Mucosa of rectum (tissue), 2 donors: ENCODE data around the gene CDCA7.
A peak's percentile ranks its signal among the peaks of the same experiment; 100 is the strongest.
"Not testable (repeated sequence)": the region's sequence is repeated elsewhere in the genome, so short reads cannot be mapped to it uniquely, and the experiment has no call there.

Source experiments
- H3K27ac ChIP-seq, 2 donors: one replicate each; pipeline ENCODE4 v1.7.0; 2013; ENCODE audit warnings: inconsistent platforms in 2 of 2, low read depth in 2 of 2, low read length in 2 of 2
- H3K27me3 ChIP-seq, 2 donors: one replicate each; pipeline ENCODE4 v1.7.0; 2013; ENCODE audit warnings: low read length in 2 of 2; ENCODE audit not compliant: control insufficient read depth in 2 of 2, insufficient read depth in 2 of 2
- H3K36me3 ChIP-seq, 2 donors: one replicate each; pipeline ENCODE4 v1.7.0; 2013; ENCODE audit warnings: low read length in 2 of 2; ENCODE audit not compliant: control insufficient read depth in 2 of 2, insufficient read depth in 2 of 2
- H3K4me1 ChIP-seq, 2 donors: one replicate each; pipeline ENCODE4 v1.7.0; 2013; ENCODE audit warnings: low read length in 2 of 2, mild to moderate bottlenecking in 1 of 2; ENCODE audit not compliant: control insufficient read depth in 2 of 2, insufficient read depth in 2 of 2
- H3K4me3 ChIP-seq, 2 donors: one replicate each; pipeline ENCODE4 v1.7.0; 2013; ENCODE audit warnings: low read length in 2 of 2
- H3K9ac ChIP-seq, 2 donors: one replicate each; pipeline ENCODE4 v1.7.0; 2013; ENCODE audit warnings: low read length in 2 of 2, low read depth in 1 of 2, mild to moderate bottlenecking in 1 of 2
- H3K9me3 ChIP-seq, 2 donors: one replicate each; pipeline ENCODE4 v1.7.0; 2013; ENCODE audit warnings: low read length in 2 of 2; ENCODE audit not compliant: control insufficient read depth in 2 of 2
- donor health status: healthy.
- donor health status: Normal muscosa, but diverticular disease.

CDCA7 gene

DNA sequence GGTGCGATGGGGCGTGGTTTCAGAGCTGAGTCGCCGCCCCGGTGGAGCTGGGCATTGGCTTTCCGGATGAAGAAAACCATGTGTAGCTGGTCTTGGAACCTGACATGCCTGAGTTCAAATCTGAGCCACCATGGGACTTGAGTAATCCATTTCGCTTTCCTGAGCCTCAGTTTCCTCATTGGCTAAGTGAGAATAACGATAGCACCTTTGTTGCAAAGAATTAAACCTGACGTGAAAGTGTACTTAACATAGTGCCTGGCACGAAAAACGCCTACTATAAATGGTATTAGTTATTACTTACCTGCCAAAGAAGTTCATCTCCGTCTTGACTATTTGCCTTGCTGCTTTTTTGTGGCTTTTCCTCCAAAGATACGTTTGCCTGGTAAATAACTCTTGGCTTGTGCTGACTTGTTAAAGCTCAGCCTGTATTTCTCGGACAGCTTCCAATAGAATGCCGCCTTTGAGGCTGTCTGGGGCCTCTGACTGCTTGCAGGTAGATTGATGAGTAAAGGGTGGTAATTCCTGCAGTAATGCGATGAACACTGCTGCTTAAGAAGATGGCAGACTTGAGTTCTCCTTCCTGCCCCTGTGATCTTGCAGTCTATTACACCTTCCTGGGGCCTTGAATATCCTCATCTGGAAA, 1.3 kb downstream of the CDCA7 start:
- Histone ChIP-seq H3K4me1 (peaks cover 8 to 9% of the 10 kb centered on the region in 2 donors), H3K9me3 (no peaks in the 10 kb centered on the region), H3K27ac (no peak overlapping the region), H3K4me3 (peak overlapping the region; percentile 74 to 78), H3K36me3 (no peaks in the 10 kb centered on the region), H3K9ac (peak overlapping the region in 1 of 2 donors; percentile 18), H3K27me3 (peaks cover 3% of the 10 kb centered on the region in 2 donors)

DNA sequence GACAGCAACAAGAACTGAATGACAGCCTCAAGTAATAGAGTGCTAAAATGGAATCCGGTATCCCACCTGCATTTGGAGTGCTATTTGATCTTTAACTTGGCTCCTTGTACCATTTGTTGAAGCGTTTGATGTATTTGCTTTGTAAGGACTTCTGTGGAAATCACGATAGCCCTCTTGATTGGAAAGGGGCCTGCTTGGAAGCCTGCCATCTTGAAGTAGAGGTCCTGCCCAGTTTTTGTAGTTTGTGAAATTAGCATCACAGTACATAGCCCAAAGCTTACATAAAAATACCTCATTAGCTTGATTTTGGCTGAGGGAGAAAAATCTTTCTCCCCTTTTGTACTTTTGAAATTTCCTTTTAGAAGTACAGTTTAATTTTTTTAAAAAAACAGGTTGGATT, 2.7 kb downstream of the CDCA7 start:
- Histone ChIP-seq H3K4me3 (no peak overlapping the region), H3K36me3 (no peaks in the 10 kb centered on the region), H3K4me1 (peaks cover 8 to 9% of the 10 kb centered on the region in 2 donors), H3K27ac (no peak overlapping the region), H3K9ac (no peak overlapping the region), H3K9me3 (no peaks in the 10 kb centered on the region), H3K27me3 (peaks cover 3% of the 10 kb centered on the region in 2 donors)

DNA sequence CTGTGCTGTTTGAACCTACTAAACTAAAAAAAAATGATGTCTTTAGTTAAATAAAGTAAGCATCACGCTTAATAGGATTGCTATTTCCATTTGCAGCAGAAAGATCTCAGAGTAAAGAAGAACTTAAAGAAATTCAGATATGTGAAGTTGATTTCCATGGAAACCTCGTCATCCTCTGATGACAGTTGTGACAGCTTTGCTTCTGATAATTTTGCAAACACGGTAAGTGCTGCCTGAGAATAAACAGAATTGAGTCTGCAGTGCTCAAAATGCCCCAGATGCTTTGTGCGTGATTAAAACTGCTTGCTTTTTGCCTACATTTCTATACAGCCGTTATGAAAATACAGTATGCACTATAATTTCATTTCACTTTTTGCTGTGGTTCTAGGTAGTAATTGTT, 3.9 kb downstream of the CDCA7 start:
- peaks cover 0 to under 1% of the 10 kb centered on the region in 2 donors for H3K36me3 ChIP-seq
- H3K27ac ChIP-seq = no peak overlapping the region
- H3K9ac ChIP-seq = no peak overlapping the region
- H3K4me3 ChIP-seq = no peak overlapping the region
- H3K9me3 ChIP-seq = no peaks in the 10 kb centered on the region
- peaks cover 8 to 9% of the 10 kb centered on the region in 2 donors for H3K4me1 ChIP-seq
- peaks cover 3% of the 10 kb centered on the region in 2 donors for H3K27me3 ChIP-seq

DNA sequence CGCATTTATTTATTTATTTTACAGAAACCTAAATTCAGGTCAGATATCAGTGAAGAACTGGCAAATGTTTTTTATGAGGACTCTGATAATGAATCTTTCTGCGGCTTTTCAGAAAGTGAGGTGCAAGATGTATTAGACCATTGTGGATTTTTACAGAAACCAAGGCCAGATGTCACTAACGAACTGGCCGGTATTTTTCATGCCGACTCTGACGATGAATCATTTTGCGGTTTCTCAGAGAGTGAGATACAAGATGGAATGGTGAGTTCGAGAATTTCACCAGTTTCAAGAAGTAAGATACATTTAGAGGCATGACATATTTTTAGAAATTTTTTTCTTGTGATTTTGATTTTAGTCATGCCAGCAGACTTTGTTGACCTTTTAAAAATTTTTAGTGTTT, 4.6 kb downstream of the CDCA7 start:
- Histone ChIP-seq H3K9me3 (no peaks in the 10 kb centered on the region), H3K4me1 (peaks cover 7 to 8% of the 10 kb centered on the region in 2 donors), H3K9ac (no peak overlapping the region), H3K4me3 (no peak overlapping the region), H3K27ac (no peak overlapping the region), H3K27me3 (peaks cover 3% of the 10 kb centered on the region in 2 donors), H3K36me3 (peaks cover 0 to 4% of the 10 kb centered on the region in 2 donors)

DNA sequence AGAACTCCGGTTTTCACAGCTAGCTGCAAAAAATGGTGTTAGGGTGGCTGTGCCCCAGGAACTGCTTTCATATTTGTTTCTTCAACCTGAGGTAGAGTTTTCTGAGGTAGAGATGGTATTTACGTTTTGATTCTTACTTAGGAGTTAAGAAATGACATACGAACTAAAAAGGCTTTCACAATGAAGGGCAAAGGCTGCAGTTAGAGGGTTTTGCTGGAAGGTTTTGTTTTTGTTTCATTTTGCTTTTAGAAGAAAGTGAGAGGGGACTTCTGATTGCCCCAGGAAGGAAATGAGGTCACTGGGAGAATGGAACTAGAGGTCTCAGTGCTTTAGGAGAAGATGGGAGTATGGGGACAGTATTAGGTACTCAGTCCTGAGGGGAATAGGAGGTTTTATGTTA, 15.5 kb downstream of the CDCA7 start:
- H3K27ac ChIP-seq = no peak overlapping the region
- no peak overlapping the region for H3K9ac ChIP-seq
- H3K36me3 ChIP-seq = peaks cover 2 to 3% of the 10 kb centered on the region in 2 donors
- no peaks in the 10 kb centered on the region for H3K4me1 ChIP-seq
- H3K9me3 ChIP-seq = no peaks in the 10 kb centered on the region
- H3K27me3 ChIP-seq = no peaks in the 10 kb centered on the region
- H3K4me3 ChIP-seq = no peak overlapping the region

DNA sequence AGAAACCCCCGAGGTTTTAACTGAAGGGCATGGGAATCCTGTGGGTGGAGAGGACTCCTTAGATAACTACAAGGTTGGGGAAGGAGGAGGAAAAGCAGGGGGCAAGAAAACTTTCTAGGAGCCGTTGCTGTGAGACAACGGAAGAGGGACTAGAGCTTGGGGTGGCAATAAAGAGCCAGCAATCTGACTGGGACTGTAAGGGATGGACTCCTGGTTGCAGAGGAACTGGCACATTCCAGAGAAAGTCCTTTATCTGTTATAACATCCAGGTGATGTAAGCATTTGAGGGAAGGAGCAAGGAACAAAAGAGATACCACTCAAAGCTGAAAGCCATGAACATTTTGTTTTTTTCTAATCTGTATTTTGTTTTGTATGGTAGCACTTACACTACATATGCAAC, 16.4 kb downstream of the CDCA7 start:
- Histone ChIP-seq H3K27me3 (no peaks in the 10 kb centered on the region), H3K4me1 (no peaks in the 10 kb centered on the region), H3K9me3 (no peaks in the 10 kb centered on the region), H3K9ac (no peak overlapping the region), H3K36me3 (peaks cover 0 to 2% of the 10 kb centered on the region in 2 donors), H3K27ac (no peak overlapping the region), H3K4me3 (no peak overlapping the region)

DNA sequence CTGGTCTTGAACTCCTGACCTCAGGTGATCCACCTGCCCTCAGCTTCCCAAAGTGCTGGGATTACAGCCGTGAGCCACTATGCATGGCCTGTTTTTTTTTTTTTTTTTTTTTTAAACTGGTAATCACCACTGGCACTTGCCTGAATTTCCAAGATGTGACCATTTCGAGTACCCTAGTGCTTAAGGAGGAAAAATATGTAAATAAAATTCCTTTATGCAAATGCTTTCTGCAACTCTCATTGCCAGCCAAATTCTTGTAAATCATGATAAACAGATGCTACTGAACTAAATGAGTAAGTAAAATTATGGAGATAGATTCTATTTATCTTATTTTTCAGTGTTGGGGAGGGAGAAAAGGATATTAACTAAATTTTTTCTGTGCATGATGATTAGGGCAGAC, 18.6 kb downstream of the CDCA7 start:
- no peaks in the 10 kb centered on the region for H3K36me3 ChIP-seq
- H3K9ac ChIP-seq = no peak overlapping the region
- H3K27ac ChIP-seq = no peak overlapping the region
- H3K4me1 ChIP-seq = no peaks in the 10 kb centered on the region
- no peaks in the 10 kb centered on the region for H3K9me3 ChIP-seq
- H3K27me3 ChIP-seq = no peaks in the 10 kb centered on the region
- H3K4me3 ChIP-seq = no peak overlapping the region

DNA sequence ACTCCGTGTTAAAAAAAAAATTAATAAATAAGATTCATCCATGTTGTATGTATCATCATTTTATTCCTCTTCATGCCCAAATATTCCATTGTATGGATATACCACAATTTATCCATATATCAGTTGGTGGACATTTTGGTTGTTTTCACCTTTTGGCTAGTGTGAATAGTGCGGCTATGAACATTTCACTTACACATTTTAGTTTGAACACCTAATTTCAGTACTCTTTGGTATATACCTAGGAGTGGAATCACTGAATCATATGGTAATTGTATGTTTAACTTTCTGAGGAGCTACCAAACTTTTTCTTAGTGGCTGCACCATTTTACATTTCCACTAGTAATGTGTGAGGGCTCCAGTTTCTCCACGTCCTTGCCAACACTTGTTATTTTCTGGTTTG, 20.0 kb downstream of the CDCA7 start:
- no peak overlapping the region for H3K4me3 ChIP-seq
- H3K9me3 ChIP-seq = no peaks in the 10 kb centered on the region
- H3K9ac ChIP-seq = no peak overlapping the region
- no peaks in the 10 kb centered on the region for H3K36me3 ChIP-seq
- no peak overlapping the region for H3K27ac ChIP-seq
- no peaks in the 10 kb centered on the region for H3K27me3 ChIP-seq
- H3K4me1 ChIP-seq = no peaks in the 10 kb centered on the region

DNA sequence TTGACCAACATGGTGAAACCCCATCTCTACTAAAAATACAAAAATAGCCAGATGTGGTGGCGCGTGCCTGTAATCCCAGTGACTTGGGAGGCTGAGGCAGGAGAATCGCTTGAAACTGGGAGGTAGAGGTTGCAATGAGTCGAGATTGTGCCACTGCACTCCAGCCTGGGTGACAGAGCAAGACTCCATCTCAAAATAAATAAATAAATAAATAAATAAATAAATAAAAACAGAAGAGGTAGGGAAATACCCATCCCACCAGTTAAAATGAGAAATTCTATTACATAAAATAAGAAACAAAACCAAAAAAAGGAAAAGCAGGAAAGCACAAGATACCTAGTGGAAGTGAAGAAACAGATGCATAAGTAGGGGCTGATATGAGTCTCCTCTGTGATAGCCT, 30.9 kb downstream of the CDCA7 start:
- not testable (repeated sequence) for H3K27ac ChIP-seq, H3K4me3 ChIP-seq, H3K27me3 ChIP-seq, H3K9me3 ChIP-seq, H3K36me3 ChIP-seq, H3K9ac ChIP-seq, H3K4me1 ChIP-seq

DNA sequence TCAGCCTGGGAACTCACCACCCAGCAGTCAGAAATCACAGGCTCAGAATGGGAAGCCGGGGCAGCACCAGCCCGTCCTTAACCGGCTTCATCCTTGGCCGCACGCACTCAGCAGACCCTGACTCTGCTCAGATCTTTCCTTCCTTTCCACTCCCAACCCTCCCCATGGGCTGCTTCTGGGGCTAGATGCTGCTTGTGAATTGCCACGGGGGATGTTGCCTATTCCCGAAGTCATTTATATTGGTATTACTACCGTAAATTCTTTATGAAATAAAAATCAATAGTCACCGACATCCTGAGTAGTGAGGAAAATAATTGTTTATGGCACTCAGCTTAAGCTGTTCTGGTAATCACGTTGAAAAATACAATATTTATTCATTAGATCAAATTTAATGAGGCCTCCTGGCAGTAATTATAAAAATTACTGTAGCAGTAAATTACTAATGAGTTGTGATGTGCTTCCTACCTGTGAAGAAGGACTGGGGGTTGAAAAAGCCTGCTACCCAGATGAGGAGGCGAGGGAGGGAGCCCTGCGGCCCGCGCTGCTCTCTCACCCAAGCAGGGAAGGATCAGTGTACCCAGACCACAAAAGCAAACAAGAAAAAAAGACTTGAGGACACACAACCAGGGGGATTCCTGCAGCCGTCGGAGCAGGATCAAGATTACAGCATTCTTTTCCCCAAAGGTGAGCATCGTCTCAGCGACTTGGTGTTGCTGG, 31.5 kb downstream of the CDCA7 start:
- H3K9me3 ChIP-seq = no peaks in the 10 kb centered on the region
- no peak overlapping the region for H3K27ac ChIP-seq
- no peak overlapping the region for H3K4me3 ChIP-seq
- H3K36me3 ChIP-seq = no peaks in the 10 kb centered on the region
- H3K4me1 ChIP-seq = no peaks in the 10 kb centered on the region
- no peak overlapping the region for H3K9ac ChIP-seq
- H3K27me3 ChIP-seq = no peaks in the 10 kb centered on the region
